HepG2 (cell line): Measurements from ENCODE around the gene C16orf90. TPM values are rescaled to one million over a fixed set of nuclear protein-coding genes. Genes with fewer than 3 reads are reported as not detected.

Experiments used
- ATAC-seq: fragments of 200-7000 bp; cut with Tn5 transposase; 3 replicates; pipeline ENCODE4 v1.9.1; 2020; ENCODE audit warnings: mild to moderate bottlenecking, moderate library complexity
- BruUV-seq: library from RNA; stranded (reverse); fragments of 400-500 nt; replicated peaks from 2 replicates; lab custom pipeline; 2021; lab: Mats Ljungman, UMichigan
- CTCF ChIA-PET: fragments of 300-600 bp; formaldehyde crosslinking; extraction: SDS; loops from one replicate; lab custom pipeline; 2021; ENCODE audit warnings: low total read pairs, inconsistent platforms, low intra/inter-chr PET ratio; lab: Yijun Ruan, JAX
- POLR2A ChIA-PET: fragments of 350-600 bp; sonication (Branson Sonifier 250); formaldehyde crosslinking; loops from one replicate; lab custom pipeline; 2020; ENCODE audit warnings: antibody characterized with exemption, inconsistent platforms; lab: Yijun Ruan, JAX
- DNase-seq: peaks from one replicate; pipeline ENCODE4 v3.0.0-alpha.2; 2015; ENCODE audit warnings: low spot score
- FAIRE-seq: peaks from 3 replicates; lab custom pipeline; 2011; peaks lifted over from hg19 to GRCh38; lab: Jason Lieb, UNC
- H2AFZ ChIP-seq: one replicate; pipeline ENCODE4 v1.6.1; 2011; ENCODE audit warnings: low read length, inconsistent platforms
- H3K27ac ChIP-seq: fragments of 300-600 bp; 3 replicates; pipeline ENCODE4 v1.8.0; 2011; ENCODE audit warnings: mixed run types, mild to moderate bottlenecking, mixed read lengths, low read length, inconsistent platforms; ENCODE audit not compliant: insufficient read depth; ENCODE audit errors: extremely low read length
- H3K27me3 ChIP-seq, 2 experiments: fragments of 200-600 bp in 1 of 2; 2 replicates in 1 of 2; 3 replicates in 1 of 2; pipeline versions ENCODE4 v1.6.0 to v1.8.0; 2011; ENCODE audit warnings: low read length in 2 of 2, mild to moderate bottlenecking in 2 of 2, moderate library complexity in 2 of 2, inconsistent platforms in 1 of 2; ENCODE audit not compliant: insufficient read depth in 2 of 2, control insufficient read depth in 1 of 2
- H3K36me3 ChIP-seq, 2 experiments: fragments of 200-600 bp in 1 of 2; replicated peaks in 1 of 2; 2 replicates in 1 of 2; 3 replicates in 1 of 2; pipeline versions ENCODE4 v1.5.1 to v1.8.0; 2011; ENCODE audit warnings: low read length in 2 of 2, inconsistent platforms in 1 of 2; ENCODE audit not compliant: insufficient read depth in 2 of 2, control insufficient read depth in 1 of 2
- H3K4me1 ChIP-seq: 2 replicates; pipeline ENCODE4 v1.5.1; 2012; ENCODE audit warnings: low read length, inconsistent platforms; ENCODE audit not compliant: insufficient read depth
- H3K4me2 ChIP-seq: 2 replicates; pipeline ENCODE4 v1.6.0; 2011; ENCODE audit warnings: low read depth, low read length, inconsistent platforms
- H3K4me3 ChIP-seq, 3 experiments: fragments of 200-600 bp in 1 of 3; sonication (generic), shearing (Covaris generic) in 1 of 3; replicated peaks in 1 of 3; 2 replicates each; pipeline ENCODE4 v1.5.1; 2011 to 2016; ENCODE audit warnings: low read length in 3 of 3, inconsistent platforms in 2 of 3, low read depth in 2 of 3, mild to moderate bottlenecking in 2 of 3, control low read depth in 1 of 3, mixed read lengths in 1 of 3; ENCODE audit not compliant: insufficient read depth in 1 of 3
- H3K79me2 ChIP-seq: one replicate; pipeline ENCODE4 v1.6.1; 2011; ENCODE audit warnings: low read length, inconsistent platforms; ENCODE audit not compliant: insufficient read depth
- H3K9ac ChIP-seq: 2 replicates; pipeline ENCODE4 v1.6.0; 2011; ENCODE audit warnings: mild to moderate bottlenecking, low read depth, low read length, inconsistent platforms; ENCODE audit not compliant: insufficient read depth
- H3K9me3 ChIP-seq: 2 replicates; pipeline ENCODE4 v1.5.1; 2012; ENCODE audit warnings: mild to moderate bottlenecking, low read length
- H4K20me1 ChIP-seq: 2 replicates; pipeline ENCODE4 v1.6.0; 2011; ENCODE audit warnings: inconsistent platforms, mild to moderate bottlenecking, low read length, moderate library complexity; ENCODE audit not compliant: insufficient read depth
- GTF2F1 ChIP-seq: fragments of 150-350 bp; IDR thresholded peaks from 2 replicates; pipeline ENCODE4 v1.6.1; 2014; ENCODE audit warnings: low read length
- HMG20A ChIP-seq: IDR thresholded peaks from 2 replicates; pipeline ENCODE4 v1.6.1; 2016; ENCODE audit warnings: borderline replicate concordance
- HMG20B ChIP-seq: conservative IDR thresholded peaks from 2 replicates; pipeline ENCODE4 v1.6.1; 2016; ENCODE audit warnings: missing genetic modification reagents, missing compliant biosample characterization
- HNRNPUL1 ChIP-seq: fragments of 200-400 bp; formaldehyde crosslinking; IDR thresholded peaks from 2 replicates; pipeline ENCODE4 v1.6.1; 2017; ENCODE audit warnings: low read depth, mild to moderate bottlenecking, low read length, moderate library complexity
- MAFK ChIP-seq, 2 experiments: IDR thresholded peaks in 1 of 2; conservative IDR thresholded peaks in 1 of 2; 2 replicates each; pipeline ENCODE4 v1.6.1; 2011; ENCODE audit warnings: improper control_type of control experiment in 2 of 2, low read length in 2 of 2
- NCOA5 ChIP-seq: sonication (generic); formaldehyde crosslinking; IDR thresholded peaks from 2 replicates; pipeline ENCODE4 v1.4.0; 2020; ENCODE audit warnings: missing genetic modification reagents
- RBAK ChIP-seq: sonication (generic); formaldehyde crosslinking; IDR thresholded peaks from 2 replicates; pipeline ENCODE4 v1.5.1; 2020; ENCODE audit warnings: mild to moderate bottlenecking, missing genetic modification reagents
- TMF1 ChIP-seq: sonication (generic); formaldehyde crosslinking; IDR thresholded peaks from 2 replicates; pipeline ENCODE4 v1.8.1; 2022; ENCODE audit warnings: low read depth, missing genetic modification reagents
- ZNF446 ChIP-seq: sonication (generic); formaldehyde crosslinking; IDR thresholded peaks from 2 replicates; pipeline ENCODE4 v1.5.0; 2020; ENCODE audit warnings: mild to moderate bottlenecking, missing genetic modification reagents
- WGBS: methylation state at CpG from one replicate; pipeline ENCODE4 v1.1.6; 2017; ENCODE audit warnings: low lambda C conversion rate; 5-methylcytosine and 5-hydroxymethylcytosine counted together
- in situ Hi-C: cut with HindIII; loops from 2 replicates; pipeline ENCODE4 v1.10.0; 2017; ENCODE audit warnings: low pct_unique_long_range_greater_than_20kb; ENCODE audit not compliant: extremely low pct_ligation_motif_present
- intact Hi-C: fragments of 100-400 bp; cut with micrococcal nuclease; formaldehyde crosslinking; loops from one replicate; pipeline ENCODE4 v1.10.0; 2022; ENCODE audit not compliant: unreplicated experiment
- polyA plus RNA-seq, 8 experiments: library from polyadenylated mRNA; depleted of rRNA in 3 of 8; stranded (reverse) in 7 of 8; unstranded in 1 of 8; fragments of >200 nt; fragmentation: Illumina TruSeq in 4 of 8; extraction: Trizol in 4 of 8; gene quantifications; 2 replicates each; pipeline versions ENCODE4 v1.2.1 to v1.2.3, GENCODE V29; 2011 to 2016; ENCODE audit warnings: low read depth in 4 of 8, missing spikeins in 1 of 8, mixed read lengths in 1 of 8; ENCODE audit not compliant: insufficient read depth in 1 of 8
- total RNA-seq, 5 experiments: library from RNA; depleted of rRNA; stranded (reverse); fragments of >200 nt; fragmentation: Illumina TruSeq; extraction: Trizol; gene quantifications; 2 replicates each; pipeline ENCODE4 v1.2.3, GENCODE V29; 2016; ENCODE audit warnings: low read depth in 1 of 5
- TF ChIP-seq, protein P1 (sequence below): sonication (generic); formaldehyde crosslinking; IDR thresholded peaks from 2 replicates; pipeline ENCODE4 v1.5.0; 2020; ENCODE audit warnings: mild to moderate bottlenecking, missing genetic modification reagents, moderate library complexity
- TF ChIP-seq, protein P2 (sequence below): sonication (generic); formaldehyde crosslinking; IDR thresholded peaks from 2 replicates; pipeline ENCODE4 v1.8.0; 2022; ENCODE audit warnings: mild to moderate bottlenecking, missing genetic modification reagents, moderate library complexity
- TF ChIP-seq, protein P3 (sequence below): sonication (generic); formaldehyde crosslinking; conservative IDR thresholded peaks from 2 replicates; pipeline ENCODE4 v1.8.0; 2022; ENCODE audit warnings: mild to moderate bottlenecking, moderate library complexity, missing genetic modification reagents
- TF ChIP-seq, protein P4 (sequence below): sonication (generic); formaldehyde crosslinking; IDR thresholded peaks from 2 replicates; pipeline ENCODE4 v1.4.0; 2020; ENCODE audit warnings: low read depth, mild to moderate bottlenecking, missing genetic modification reagents
- TF ChIP-seq, protein P5 (sequence below): sonication (generic); formaldehyde crosslinking; conservative IDR thresholded peaks from 2 replicates; pipeline ENCODE4 v1.4.0; 2020; ENCODE audit warnings: missing genetic modification reagents

The C16orf90 gene
- total and polyA plus RNA-seq, 2 of the 13 experiments (the other 11 are each of a cell fraction or from before 2014, with no cell fraction given): not detected

DNA sequence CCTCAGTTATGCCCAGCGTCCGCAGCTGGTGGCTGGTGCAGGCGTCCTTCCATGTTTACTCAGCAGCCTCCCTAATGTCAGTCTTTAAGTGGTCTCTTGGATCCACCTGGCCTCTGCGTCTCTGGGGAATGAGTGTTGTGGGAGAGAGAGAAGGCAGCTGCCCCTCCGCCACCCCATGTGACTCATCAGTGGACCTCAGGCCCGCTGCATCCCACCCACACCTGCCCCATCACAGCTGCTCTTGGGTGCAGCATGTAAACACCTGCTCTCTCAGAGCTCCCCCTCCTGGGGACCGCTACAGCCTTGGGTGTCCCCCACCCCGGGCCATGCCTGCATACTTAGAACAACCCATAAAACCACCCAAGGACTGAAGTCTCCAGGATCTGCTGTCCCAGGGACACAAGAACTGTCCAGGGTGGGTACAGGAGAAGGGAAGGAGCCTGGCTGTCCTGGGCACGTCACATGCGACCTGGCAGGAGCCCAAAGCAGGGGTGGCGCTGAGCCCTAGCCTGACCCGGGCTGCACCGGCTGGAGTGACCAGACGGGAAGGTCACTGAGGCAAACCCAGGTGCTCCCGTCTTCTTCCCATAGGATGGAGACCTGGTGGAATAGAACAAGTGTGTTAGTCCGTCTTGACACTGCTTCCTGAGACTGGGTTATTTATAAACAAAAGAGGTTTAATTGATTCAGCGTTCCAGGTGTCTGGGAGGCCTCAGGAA lies 4.2 kb downstream of the C16orf90 start (continued):
- TF ChIP-seq, protein P1, sequence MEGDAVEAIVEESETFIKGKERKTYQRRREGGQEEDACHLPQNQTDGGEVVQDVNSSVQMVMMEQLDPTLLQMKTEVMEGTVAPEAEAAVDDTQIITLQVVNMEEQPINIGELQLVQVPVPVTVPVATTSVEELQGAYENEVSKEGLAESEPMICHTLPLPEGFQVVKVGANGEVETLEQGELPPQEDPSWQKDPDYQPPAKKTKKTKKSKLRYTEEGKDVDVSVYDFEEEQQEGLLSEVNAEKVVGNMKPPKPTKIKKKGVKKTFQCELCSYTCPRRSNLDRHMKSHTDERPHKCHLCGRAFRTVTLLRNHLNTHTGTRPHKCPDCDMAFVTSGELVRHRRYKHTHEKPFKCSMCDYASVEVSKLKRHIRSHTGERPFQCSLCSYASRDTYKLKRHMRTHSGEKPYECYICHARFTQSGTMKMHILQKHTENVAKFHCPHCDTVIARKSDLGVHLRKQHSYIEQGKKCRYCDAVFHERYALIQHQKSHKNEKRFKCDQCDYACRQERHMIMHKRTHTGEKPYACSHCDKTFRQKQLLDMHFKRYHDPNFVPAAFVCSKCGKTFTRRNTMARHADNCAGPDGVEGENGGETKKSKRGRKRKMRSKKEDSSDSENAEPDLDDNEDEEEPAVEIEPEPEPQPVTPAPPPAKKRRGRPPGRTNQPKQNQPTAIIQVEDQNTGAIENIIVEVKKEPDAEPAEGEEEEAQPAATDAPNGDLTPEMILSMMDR: peak; percentile 82

DNA sequence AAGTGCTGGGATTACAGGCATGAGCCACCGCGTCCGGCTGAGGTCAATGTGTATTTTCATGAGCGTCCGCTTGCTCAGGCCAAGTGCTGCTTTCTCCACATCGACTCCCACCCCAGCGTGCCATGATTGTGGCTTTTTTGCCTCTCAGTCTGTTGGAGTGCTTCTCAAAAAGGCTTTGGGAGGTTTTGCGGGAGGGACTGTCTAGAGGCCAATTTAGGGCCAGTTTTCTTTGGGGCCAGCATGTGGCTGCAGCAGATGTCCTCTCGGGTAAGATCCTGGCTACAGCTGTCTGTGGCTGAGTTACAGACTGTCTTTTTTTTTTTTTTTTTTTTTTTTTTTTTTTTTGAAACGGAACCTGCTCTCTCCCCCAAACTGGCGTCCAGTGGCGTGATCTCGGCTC lies 6.5 kb downstream of the C16orf90 start:
- intact Hi-C loops: no loop called here
- POLR2A ChIA-PET: no interaction called here
- no TSS peak for BruUV-seq
- Histone ChIP-seq H3K4me2 (no peak overlapping the region), H3K9me3 (no peaks in the 10 kb centered on the region), H3K9ac (no peak overlapping the region), H4K20me1 (no peaks in the 10 kb centered on the region; the same call in 1 of the 2 replicates), H2AFZ (no peak overlapping the region), H3K4me1 (peaks cover 21% of the 10 kb centered on the region), H3K4me3 (no peak overlapping the region), H3K36me3 (peaks cover 14 to 27% of the 10 kb centered on the region in 2 experiments), H3K79me2 (no peaks in the 10 kb centered on the region), H3K27me3 (peaks cover 0 to 1% of the 10 kb centered on the region in 2 experiments; a peak in 1 of 5 replicates), H3K27ac (no peak overlapping the region)
- 75% methylated on average over 9 of the region's 13 CpGs for WGBS
- CTCF ChIA-PET: no interaction called here
- no peak for DNase-seq
- in situ Hi-C loops: no loop called here
- no peak for ATAC-seq
- FAIRE-seq: no peak
- TF ChIP-seq, protein P2, sequence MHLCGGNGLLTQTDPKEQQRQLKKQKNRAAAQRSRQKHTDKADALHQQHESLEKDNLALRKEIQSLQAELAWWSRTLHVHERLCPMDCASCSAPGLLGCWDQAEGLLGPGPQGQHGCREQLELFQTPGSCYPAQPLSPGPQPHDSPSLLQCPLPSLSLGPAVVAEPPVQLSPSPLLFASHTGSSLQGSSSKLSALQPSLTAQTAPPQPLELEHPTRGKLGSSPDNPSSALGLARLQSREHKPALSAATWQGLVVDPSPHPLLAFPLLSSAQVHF: no peak
- TF ChIP-seq GTF2F1 (no peak), NCOA5 (CRISPR knock-in tag) (no peak), MAFK (conservative IDR thresholded peaks at IDR 0.05 in 1 of 2, IDR thresholded peaks at IDR 0.05 in 1 of 2; ENCODE audit: low read length in 2 of 2) (no peak), RBAK (no peak), HNRNPUL1 (no peak), HMG20A (CRISPR knock-in tag) (no peak), ZNF446 (CRISPR knock-in tag) (no peak), HMG20B (CRISPR knock-in tag) (no peak), TMF1 (CRISPR knock-in tag) (no peak)
- TF ChIP-seq, protein P3, sequence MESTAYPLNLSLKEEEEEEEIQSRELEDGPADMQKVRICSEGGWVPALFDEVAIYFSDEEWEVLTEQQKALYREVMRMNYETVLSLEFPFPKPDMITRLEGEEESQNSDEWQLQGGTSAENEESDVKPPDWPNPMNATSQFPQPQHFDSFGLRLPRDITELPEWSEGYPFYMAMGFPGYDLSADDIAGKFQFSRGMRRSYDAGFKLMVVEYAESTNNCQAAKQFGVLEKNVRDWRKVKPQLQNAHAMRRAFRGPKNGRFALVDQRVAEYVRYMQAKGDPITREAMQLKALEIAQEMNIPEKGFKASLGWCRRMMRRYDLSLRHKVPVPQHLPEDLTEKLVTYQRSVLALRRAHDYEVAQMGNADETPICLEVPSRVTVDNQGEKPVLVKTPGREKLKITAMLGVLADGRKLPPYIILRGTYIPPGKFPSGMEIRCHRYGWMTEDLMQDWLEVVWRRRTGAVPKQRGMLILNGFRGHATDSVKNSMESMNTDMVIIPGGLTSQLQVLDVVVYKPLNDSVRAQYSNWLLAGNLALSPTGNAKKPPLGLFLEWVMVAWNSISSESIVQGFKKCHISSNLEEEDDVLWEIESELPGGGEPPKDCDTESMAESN (CRISPR knock-in tag): no peak
- TF ChIP-seq, protein P4, sequence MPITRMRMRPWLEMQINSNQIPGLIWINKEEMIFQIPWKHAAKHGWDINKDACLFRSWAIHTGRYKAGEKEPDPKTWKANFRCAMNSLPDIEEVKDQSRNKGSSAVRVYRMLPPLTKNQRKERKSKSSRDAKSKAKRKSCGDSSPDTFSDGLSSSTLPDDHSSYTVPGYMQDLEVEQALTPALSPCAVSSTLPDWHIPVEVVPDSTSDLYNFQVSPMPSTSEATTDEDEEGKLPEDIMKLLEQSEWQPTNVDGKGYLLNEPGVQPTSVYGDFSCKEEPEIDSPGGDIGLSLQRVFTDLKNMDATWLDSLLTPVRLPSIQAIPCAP (CRISPR knock-in tag): no peak
- TF ChIP-seq, protein P5, sequence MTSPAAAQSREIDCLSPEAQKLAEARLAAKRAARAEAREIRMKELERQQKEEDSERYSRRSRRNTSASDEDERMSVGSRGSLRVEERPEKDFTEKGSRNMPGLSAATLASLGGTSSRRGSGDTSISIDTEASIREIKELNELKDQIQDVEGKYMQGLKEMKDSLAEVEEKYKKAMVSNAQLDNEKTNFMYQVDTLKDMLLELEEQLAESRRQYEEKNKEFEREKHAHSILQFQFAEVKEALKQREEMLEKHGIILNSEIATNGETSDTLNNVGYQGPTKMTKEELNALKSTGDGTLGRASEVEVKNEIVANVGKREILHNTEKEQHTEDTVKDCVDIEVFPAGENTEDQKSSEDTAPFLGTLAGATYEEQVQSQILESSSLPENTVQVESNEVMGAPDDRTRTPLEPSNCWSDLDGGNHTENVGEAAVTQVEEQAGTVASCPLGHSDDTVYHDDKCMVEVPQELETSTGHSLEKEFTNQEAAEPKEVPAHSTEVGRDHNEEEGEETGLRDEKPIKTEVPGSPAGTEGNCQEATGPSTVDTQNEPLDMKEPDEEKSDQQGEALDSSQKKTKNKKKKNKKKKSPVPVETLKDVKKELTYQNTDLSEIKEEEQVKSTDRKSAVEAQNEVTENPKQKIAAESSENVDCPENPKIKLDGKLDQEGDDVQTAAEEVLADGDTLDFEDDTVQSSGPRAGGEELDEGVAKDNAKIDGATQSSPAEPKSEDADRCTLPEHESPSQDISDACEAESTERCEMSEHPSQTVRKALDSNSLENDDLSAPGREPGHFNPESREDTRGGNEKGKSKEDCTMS (CRISPR knock-in tag): no peak
